ENCODE results near the gene ACTN1. TPM values are rescaled to one million over a fixed set of nuclear protein-coding genes. Genes with fewer than 3 reads are reported as not detected.
A peak's percentile ranks its signal among the peaks of the same experiment; 100 is the strongest.

ACTN1 gene
- total and polyA plus RNA-seq, 5 experiments from 2014 or later = 144 to 436 (median 333) TPM

DNA sequence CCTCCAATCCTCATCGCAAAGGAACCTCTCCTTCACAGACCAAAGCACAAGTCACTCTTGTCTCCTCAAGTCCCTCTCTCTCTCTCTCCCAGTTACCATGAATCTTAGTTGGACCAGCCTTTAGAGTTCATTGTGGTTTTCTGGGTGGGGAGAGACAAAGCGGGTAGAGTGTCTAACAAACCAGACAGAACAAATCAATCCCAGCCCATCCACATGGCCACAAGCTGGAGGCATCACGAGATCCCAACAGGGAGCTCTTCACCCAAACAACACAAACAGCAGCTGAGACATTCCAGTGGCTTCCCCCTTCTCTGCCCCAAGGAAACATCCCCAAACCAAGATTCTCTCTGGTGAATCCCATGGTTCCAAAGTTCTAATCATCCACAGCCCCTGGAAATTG, 22.4 kb downstream of the ACTN1 start:
- Mint-ChIP-seq H3K4me1 (peaks cover 52 to 97% (median 92%) of the 10 kb centered on the region in 4 donors), H3K27ac (peak overlapping the region; percentile 88 to 100 (median 94))
- no peak for ATAC-seq

DNA sequence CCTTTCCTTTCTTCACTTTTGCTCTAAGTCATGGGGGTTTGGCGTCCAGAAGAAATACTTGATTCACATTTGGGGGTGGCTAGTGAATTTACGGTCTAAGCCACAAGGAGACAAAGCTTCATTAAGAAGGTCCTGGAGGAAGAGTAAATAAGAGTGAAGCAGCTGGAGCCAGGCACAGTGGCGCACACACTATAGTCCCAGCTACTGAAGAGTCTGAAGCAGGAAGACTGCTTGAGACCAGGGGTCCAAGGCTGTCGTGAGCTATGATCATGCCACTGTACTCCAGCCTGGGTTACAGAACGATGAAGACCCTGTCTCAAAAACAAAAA, 23.3 kb downstream of the ACTN1 start:
- H3K4me3 Mint-ChIP-seq = peak overlapping the region; percentile 65 to 87 (median 76)
- POLR2A ChIA-PET = interaction anchor here (16.9 to 27.2 kb wide), 3 partner anchors 7 to 23 kb away, joined by 446 to 469 read pairs (median 469); partner anchors contain the start of gene ACTN1
- H3K4me1 Mint-ChIP-seq = peaks cover 53 to 97% (median 92%) of the 10 kb centered on the region in 4 donors
- DNase-seq (no peak), ATAC-seq (no peak)
- no peaks in the 10 kb centered on the region for H3K9me3 Mint-ChIP-seq
- no peaks in the 10 kb centered on the region for H3K27me3 Mint-ChIP-seq
- H3K27ac Mint-ChIP-seq = peak overlapping the region; percentile 88 to 100 (median 94)
- H3K36me3 Mint-ChIP-seq = peaks cover 0 to 31% (median 3%) of the 10 kb centered on the region in 3 donors

More for the DNA sequence above, 22.4 kb downstream of the ACTN1 start:
- Mint-ChIP-seq H3K27me3 (no peaks in the 10 kb centered on the region), H3K9me3 (no peaks in the 10 kb centered on the region), H3K4me3 (peak overlapping the region; percentile 52 to 87 (median 76)), H3K36me3 (peaks cover 0 to 32% (median 3%) of the 10 kb centered on the region in 3 donors)
- no peak for DNase-seq
- POLR2A ChIA-PET = interaction anchor here (0.8 to 27.2 kb wide), 5 partner anchors 6 to 24 kb away, joined by 3 to 469 read pairs (median 446); partner anchors contain the start of gene ACTN1

DNA sequence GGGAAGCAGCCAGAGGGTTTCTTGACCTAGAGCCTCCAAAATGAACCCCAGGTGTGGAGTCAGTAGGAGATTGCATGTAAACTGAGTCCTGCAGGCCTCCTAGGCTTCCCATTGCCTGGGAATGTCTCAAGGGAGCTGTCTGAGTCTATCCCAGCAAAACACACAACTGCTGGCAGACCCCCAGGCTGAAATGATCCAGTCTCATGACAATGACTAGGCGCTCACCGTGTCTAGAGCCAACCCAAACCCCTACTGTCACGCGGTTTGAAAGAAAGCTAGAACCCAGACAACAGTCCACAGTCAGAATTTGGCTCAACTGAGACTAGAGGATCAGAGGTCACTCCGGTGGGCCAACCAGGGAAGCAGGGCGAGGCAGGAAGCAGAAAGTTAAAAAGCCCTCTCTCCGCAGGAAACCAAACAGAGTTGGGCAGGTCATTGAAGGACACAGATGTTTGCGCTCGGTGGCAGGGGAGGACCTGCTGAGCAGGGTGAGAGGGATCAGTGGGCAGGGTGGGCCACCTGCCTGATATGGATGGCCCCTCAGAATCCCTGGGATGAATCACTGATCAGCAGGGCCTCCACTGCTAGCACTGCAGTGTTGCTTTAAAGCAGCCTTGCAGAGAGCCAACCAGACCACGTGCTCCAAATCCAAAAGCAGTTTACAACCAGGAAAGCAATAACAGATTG, 23.8 kb downstream of the ACTN1 start:
- DNase-seq (no peak), ATAC-seq (peak; percentile 19 to 24)
- peak overlapping the region; percentile 65 to 87 (median 76) for H3K4me3 Mint-ChIP-seq
- H3K27ac Mint-ChIP-seq = peak overlapping the region; percentile 88 to 100 (median 94)
- POLR2A ChIA-PET = interaction anchor here (16.9 to 27.2 kb wide), 3 partner anchors 7 to 23 kb away, joined by 446 to 469 read pairs (median 469); partner anchors contain the start of gene ACTN1
- H3K27me3 Mint-ChIP-seq = no peaks in the 10 kb centered on the region
- H3K4me1 Mint-ChIP-seq = peaks cover 54 to 96% (median 93%) of the 10 kb centered on the region in 4 donors
- peaks cover 0 to 34% (median 3%) of the 10 kb centered on the region in 3 donors for H3K36me3 Mint-ChIP-seq
- no peaks in the 10 kb centered on the region for H3K9me3 Mint-ChIP-seq

DNA sequence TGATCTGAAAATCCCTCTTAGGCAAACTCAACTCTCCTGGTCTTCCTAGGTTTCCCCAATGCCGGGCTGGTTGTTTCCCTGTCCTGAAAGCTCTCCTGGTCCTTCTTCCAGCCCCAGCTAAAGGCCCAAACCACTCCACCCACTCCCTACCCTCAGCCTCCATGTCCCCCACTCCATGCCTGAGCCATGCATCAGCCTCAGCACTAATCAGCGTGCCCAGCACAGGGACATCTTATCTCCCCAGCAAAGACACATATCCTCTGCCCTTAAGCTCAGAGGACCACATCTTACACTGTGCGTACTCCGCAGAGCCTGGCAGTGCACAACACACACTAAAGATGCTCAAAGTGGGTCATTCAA, 25.9 kb downstream of the ACTN1 start:
- Mint-ChIP-seq H3K27me3 (no peaks in the 10 kb centered on the region), H3K27ac (peak overlapping the region; percentile 92 to 100 (median 96)), H3K4me3 (peak overlapping the region; percentile 69 to 90 (median 86)), H3K4me1 (peaks cover 55 to 94% (median 93%) of the 10 kb centered on the region in 4 donors), H3K36me3 (peaks cover 0 to 32% (median 3%) of the 10 kb centered on the region in 3 donors), H3K9me3 (no peaks in the 10 kb centered on the region)
- ATAC-seq (peak; percentile 28 to 50), DNase-seq (no peak)
- POLR2A ChIA-PET = interaction anchor here (0.7 to 27.2 kb wide), 9 partner anchors 9 to 86 kb away, joined by 3 to 469 read pairs (median 4); partner anchors contain the start of gene ACTN1

DNA sequence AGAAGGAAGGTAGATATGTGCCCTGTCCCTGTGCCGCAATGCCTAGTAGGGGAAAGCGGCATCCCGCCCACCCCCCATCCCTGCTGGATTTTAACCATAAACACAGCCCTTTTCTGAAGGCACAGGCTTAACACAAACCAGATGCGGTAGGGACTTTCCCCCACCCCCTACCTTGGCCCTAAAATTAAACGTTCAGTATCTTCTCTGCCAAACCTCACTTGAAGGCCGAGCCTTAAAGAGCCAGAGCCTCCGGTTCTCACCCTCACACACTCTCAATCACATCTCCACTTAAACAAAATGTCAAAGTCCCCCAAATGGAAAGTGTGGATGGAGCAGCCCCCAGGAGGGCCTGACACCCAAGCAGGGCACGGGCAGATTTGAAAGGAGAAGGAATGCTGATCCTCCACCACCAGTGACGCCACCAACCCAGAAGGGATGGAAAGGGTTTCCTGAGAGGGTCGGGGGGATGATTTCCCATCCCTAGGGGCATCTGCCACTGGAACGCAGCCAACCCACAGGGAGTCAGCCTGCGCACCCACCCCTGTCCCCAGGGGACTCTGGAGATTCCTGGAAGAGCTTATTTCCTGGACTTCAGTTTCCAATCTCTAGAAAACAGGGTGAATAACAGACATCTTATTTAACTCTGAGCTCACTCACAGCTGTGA, 26.4 kb downstream of the ACTN1 start:
- peak; percentile 54 to 58 for ATAC-seq
- DNase-seq = peak in 1 of 10 donors; percentile 31
- H3K36me3 Mint-ChIP-seq = peaks cover 0 to 30% (median 3%) of the 10 kb centered on the region in 3 donors
- H3K4me3 Mint-ChIP-seq = peak overlapping the region; percentile 69 to 90 (median 86)
- POLR2A ChIA-PET = interaction anchor here (0.6 to 27.2 kb wide), 8 partner anchors 10 to 1125 kb away, joined by 3 to 469 read pairs (median 4); partner anchors contain the start of gene ACTN1
- no peaks in the 10 kb centered on the region for H3K27me3 Mint-ChIP-seq
- H3K9me3 Mint-ChIP-seq = no peaks in the 10 kb centered on the region
- peak overlapping the region; percentile 92 to 100 (median 96) for H3K27ac Mint-ChIP-seq
- peaks cover 58 to 94% (median 93%) of the 10 kb centered on the region in 4 donors for H3K4me1 Mint-ChIP-seq

DNA sequence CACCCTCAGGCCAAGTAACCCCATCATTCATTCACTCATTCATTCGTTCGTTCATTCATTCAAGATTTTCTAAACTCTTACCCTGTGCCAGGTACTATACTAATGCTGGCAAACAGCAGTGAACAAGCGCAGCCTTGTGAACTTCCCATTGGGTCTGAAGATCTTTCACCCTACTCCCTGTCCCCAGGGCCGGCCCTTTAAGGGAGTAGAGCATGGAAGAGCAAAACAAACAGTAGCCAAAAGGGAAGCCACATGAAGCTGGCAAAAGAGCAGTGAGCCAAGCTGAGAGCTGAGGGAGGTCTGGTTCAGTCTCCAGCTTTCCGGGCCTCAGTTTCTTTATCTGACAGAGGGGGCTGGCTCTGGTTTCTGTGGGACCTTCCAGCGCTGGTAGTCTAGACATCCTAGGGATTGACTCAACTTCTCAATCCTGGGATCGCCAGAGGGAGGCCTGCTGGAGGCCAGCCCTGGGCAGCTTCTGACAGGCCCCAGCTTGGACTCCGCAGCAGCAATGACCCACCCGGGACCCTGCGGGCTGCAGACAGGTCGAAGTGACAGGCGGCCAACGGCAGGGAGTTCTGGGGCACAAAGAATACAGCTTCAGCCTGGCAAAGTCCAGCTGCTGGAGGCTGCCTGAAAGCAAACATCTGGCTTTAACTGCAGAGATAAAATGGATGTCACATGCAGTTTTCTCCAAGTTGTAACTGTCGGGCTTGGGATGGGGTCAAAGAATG, 27.1 kb downstream of the ACTN1 start:
- peak overlapping the region; percentile 92 to 100 (median 96) for H3K27ac Mint-ChIP-seq
- H3K4me3 Mint-ChIP-seq = peak overlapping the region; percentile 63 to 90 (median 86)
- DNase-seq (no peak), ATAC-seq (no peak)
- H3K36me3 Mint-ChIP-seq = peaks cover 0 to 27% (median 0%) of the 10 kb centered on the region in 3 donors
- H3K4me1 Mint-ChIP-seq = peaks cover 59 to 94% (median 93%) of the 10 kb centered on the region in 4 donors
- H3K9me3 Mint-ChIP-seq = no peaks in the 10 kb centered on the region
- POLR2A ChIA-PET = interaction anchor here (0.6 to 27.2 kb wide), 4 partner anchors 11 to 1124 kb away, joined by 3 to 469 read pairs (median 224); partner anchors contain the start of gene ACTN1
- H3K27me3 Mint-ChIP-seq = no peaks in the 10 kb centered on the region

DNA sequence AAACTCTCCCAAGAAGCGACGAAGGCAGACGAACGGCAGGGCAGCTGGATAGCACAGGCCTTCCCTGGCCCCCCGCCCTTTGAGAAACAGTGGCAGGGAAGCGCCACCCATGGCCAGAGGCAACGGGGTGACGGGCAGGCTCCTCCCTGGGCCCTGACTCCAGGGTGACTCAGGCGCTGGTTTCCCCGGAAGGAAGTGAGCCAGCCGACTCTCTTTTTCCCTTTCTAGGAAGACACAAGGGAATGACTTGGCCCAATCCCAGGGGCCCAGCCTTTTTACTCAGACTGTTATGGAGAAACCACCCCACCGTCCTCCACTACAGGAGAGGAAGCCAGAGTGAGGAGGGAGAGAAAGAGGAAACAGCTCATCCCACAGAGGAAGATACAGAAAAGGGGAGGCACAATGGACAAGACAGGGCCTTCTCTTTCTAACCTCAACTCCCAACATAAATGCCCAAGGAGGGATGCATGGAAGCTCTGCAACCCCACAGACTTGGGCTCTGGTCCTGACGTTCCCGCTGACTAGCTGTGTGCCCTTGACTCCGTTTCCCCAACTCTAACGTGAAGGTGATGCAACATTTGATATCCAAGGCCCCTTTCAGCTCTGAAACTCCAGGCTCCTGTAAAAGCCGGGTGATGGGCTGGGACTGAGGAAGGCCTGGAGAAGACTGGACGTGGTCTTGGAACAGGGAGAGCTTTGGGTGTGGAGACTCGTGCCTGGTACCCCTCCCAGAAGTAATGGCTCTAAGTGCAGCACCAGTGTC, 27.9 kb downstream of the ACTN1 start:
- Mint-ChIP-seq H3K4me1 (peaks cover 60 to 94% (median 93%) of the 10 kb centered on the region in 4 donors), H3K27ac (peak overlapping the region; percentile 86 to 100 (median 95)), H3K9me3 (no peaks in the 10 kb centered on the region), H3K4me3 (peak overlapping the region in 8 of 10 donors; percentile 29 to 90 (median 78)), H3K27me3 (no peaks in the 10 kb centered on the region), H3K36me3 (peaks cover 0 to 22% (median 0%) of the 10 kb centered on the region in 3 donors)
- no peak for DNase-seq
- no peak for ATAC-seq
- POLR2A ChIA-PET = interaction anchor here (0.7 to 27.2 kb wide), 4 partner anchors 10 to 28 kb away, joined by 3 to 469 read pairs (median 224); partner anchors contain the start of gene ACTN1

DNA sequence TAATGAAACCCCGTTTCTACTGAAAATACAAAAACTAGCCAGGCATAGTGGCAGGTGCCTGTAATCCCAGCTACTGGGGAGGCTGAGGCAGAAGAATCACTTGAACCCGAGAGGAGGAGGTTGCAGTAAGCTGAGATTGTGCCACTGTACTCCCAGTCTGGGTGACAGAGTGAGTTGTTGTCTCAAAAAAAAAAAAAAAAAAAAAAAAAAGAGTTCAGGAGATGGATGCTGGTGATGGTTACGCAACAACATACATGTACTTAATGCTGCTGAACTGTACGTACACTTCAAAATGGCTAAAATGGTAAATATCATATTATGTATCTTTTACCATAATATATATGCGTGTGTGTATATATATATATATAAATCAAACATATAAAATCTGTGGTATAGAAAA, 29.0 kb downstream of the ACTN1 start:
- Mint-ChIP-seq H3K9me3 (no peaks in the 10 kb centered on the region), H3K27me3 (no peaks in the 10 kb centered on the region), H3K4me3 (peak overlapping the region in 6 of 10 donors; percentile 69 to 86 (median 82)), H3K27ac (peak overlapping the region; percentile 94 to 99 (median 97)), H3K4me1 (peaks cover 57 to 94% (median 93%) of the 10 kb centered on the region in 4 donors), H3K36me3 (peaks cover 0 to 17% (median 0%) of the 10 kb centered on the region in 3 donors)
- POLR2A ChIA-PET = interaction anchor here (0.6 to 27.2 kb wide), 7 partner anchors 8 to 157 kb away, joined by 3 to 469 read pairs (median 3); partner anchors contain the start of genes ACTN1 and ZFP36L1
- no peak for ATAC-seq
- no peak for DNase-seq

DNA sequence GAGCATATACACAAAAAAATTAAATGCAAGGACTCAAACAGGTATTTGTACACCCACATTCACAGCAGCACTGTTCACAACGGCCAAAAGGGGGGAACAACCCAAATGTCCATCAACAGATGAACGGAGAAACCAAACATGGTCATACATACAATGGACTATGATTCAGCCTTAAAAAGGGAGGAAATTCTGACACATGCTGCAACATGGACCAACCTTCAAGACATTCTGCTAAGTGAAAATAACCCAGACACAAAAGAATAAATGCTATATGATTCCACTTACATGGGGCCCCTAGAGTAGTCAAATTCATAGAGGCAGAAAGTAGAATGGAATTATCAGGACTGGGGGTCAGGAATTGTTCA, 29.5 kb downstream of the ACTN1 start:
- no peak for ATAC-seq

DNA sequence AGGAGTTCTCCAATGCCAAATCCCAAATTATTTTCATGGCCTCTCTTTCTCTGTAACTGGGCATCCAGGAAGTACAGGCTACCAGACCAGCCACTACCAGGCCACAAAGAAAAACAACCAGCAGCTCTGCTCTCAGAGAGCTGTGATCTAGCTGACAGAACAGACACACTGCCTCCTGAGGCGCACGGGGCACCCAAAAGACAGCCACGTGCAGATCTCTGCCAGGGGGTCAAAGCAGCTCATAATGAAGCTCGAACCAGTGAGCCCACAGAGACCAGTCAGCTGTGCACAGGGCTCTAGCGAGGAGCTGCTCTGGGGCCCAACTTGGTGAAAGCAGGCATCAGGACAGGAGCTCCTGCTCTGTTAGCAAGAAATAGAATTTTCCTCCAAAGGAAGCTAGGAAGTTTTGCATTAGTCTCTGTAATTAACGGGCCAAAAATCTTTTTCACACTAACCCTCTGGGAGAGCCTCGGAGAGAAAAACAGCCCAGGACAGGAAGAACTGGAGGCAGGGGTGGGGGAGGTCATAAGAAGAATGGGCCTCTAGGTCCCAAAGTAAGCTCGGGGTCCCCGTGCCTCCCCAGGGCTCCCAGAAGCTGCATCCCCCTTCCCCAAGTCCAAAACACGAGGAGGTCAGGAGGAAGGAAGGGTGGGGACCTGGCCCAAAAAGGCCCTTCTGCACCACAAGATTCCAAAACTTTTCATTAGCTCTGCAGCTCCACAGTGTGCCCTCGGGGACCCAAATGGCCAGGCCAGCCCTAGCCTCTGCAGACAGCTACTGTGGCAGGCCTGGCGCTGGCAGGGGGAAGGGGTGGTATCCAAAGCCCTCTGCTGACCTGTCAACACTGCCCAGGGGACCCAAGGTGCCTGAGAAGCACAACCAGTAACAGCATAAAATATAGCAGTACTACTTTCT, 30.2 kb downstream of the ACTN1 start:
- Mint-ChIP-seq H3K27me3 (no peaks in the 10 kb centered on the region), H3K9me3 (no peaks in the 10 kb centered on the region), H3K36me3 (peaks cover 0 to 14% (median 0%) of the 10 kb centered on the region in 3 donors), H3K27ac (peak overlapping the region; percentile 94 to 99 (median 97)), H3K4me1 (peaks cover 59 to 96% (median 94%) of the 10 kb centered on the region in 4 donors), H3K4me3 (peak overlapping the region; percentile 39 to 86 (median 74))
- POLR2A ChIA-PET = interaction anchor here (0.6 to 27.2 kb wide), 12 partner anchors 10 to 204 kb away, joined by 3 to 469 read pairs (median 4); partner anchors contain the start of genes ACTN1 and DCAF5
- ATAC-seq (peak; percentile 51 to 54), DNase-seq (peak in 5 of 10 donors; percentile 39 to 64 (median 43))

More for the DNA sequence above, 29.5 kb downstream of the ACTN1 start:
- Mint-ChIP-seq H3K27me3 (no peaks in the 10 kb centered on the region), H3K4me3 (peak overlapping the region in 9 of 10 donors; percentile 29 to 86 (median 78)), H3K9me3 (no peaks in the 10 kb centered on the region), H3K27ac (peak overlapping the region; percentile 94 to 99 (median 97)), H3K4me1 (peaks cover 56 to 94% (median 92%) of the 10 kb centered on the region in 4 donors), H3K36me3 (peaks cover 0 to 14% (median 0%) of the 10 kb centered on the region in 3 donors)
- POLR2A ChIA-PET = interaction anchor here (0.6 to 27.2 kb wide), 5 partner anchors 13 to 142 kb away, joined by 3 to 469 read pairs (median 5); partner anchors contain the start of gene ACTN1
- DNase-seq = no peak
